ENCODE measurements around the gene CTTNBP2.
A peak's percentile ranks its signal among the peaks of the same experiment; 100 is the strongest.

DNA sequence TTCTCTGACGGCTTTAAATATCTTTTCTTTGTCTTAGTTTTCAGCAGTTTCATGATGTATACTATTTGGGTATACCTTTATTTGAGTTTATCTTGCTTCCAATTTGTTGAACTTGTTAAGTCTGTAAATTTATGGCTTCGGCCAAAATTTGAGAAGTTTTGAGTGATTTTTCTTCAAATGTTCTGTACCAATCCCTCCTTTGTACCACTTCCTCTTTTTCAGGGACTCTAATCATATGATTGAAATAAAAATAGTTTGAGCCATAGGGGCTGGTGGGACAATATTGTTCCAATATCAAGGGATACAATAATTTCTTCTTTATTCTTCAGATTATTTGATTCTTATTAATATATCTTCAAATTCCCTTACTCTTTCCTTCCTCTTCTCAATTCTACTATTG, 43.1 kb upstream of the CTTNBP2 start:
- TF ChIP-seq POLR2A (IDR thresholded peaks at IDR 0.05; ENCODE audit: low read depth, low read length): no peak
- TF ChIP-seq POLR2AphosphoS5 (IDR thresholded peaks at IDR 0.05; ENCODE audit: low read depth, low read length): no peak
- TF ChIP-seq TAF1 (IDR thresholded peaks at IDR 0.05; ENCODE audit: low read depth, low read length): no peak
- TF ChIP-seq POU2F2 (IDR thresholded peaks at IDR 0.05; ENCODE audit: low read depth, low read length): no peak
- peak; percentile 53 for TF ChIP-seq SPI1 (IDR thresholded peaks at IDR 0.05; ENCODE audit: low read depth, low read length)

Measured in GM12891 (cell line).